ENCODE data around the gene TTC24.
"Not testable (repeated sequence)": the region's sequence is repeated elsewhere in the genome, so short reads cannot be mapped to it uniquely, and the experiment has no call there.

TTC24 gene

GRCh38 chr1:156615946-156616345, 36.4 kb downstream of the TTC24 start:
- FAIRE-seq, result no peak

DNA sequence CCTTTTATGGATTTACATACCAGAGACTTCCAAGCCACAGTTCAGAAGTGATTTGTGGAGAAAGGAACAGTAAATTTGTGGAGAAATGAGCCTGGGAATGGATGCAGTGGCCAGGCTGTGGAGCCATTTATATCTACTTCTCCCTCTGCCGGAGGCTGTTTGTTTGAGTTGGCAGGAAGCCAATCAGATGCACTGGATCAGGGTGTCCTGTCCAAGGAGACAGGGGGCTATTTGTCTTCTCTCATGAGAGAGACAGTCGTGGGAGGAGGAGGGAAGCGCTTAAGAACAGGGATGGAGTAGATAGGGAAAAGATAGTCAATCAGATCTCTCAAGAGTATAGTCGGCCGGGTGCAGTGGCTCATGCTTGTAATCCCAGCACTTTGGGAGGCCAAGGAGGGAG, 36.9 kb downstream of the TTC24 start:
- no peak for FAIRE-seq

- no peak for FAIRE-seq
Observed at GRCh38 chr1:156618853-156619581, 39.5 kb downstream of the TTC24 start, which contains the start of gene HAPLN2. TSS of gene HAPLN2 (plus strand) at chr1:156619415. CDS start at chr1:156623491, 4,076 bp downstream.

- no peak for FAIRE-seq
Observed at GRCh38 chr1:156619582-156619955, 40.0 kb downstream of the TTC24 start.

DNA sequence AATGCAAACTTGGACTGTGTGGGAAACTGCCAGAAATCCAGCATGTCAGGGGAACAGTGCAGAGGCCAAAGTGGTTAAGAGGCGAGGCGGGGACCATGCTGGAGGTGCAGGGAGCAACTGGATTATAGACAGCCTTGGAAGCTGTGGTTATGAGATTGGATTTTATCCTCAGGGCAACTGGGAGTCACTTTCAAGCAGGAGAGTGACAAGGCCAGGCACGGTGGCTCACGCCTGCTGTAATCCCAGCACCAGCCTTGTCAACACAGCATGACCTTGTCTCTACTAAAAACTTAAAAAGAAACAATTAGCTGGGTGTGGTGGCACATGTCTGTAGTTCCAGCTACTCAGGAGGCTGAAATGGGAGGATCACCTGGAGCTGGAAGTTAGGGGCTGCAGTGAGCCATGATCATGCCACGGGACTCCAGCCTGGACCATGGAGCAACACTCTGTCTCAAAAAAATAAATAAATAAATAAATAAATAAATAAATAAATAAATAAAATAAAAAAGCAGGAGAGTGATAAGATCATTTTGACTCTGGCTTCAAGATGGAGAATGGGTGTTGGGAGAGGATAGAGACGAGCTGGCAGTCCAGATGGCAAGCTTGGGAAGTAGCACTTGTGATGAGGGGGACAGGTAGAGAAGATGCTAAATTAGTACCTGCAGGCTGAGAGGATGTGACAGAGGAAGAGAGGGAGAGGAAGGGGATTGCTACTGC, 43.2 kb downstream of the TTC24 start:
- FAIRE-seq, result no peak

DNA sequence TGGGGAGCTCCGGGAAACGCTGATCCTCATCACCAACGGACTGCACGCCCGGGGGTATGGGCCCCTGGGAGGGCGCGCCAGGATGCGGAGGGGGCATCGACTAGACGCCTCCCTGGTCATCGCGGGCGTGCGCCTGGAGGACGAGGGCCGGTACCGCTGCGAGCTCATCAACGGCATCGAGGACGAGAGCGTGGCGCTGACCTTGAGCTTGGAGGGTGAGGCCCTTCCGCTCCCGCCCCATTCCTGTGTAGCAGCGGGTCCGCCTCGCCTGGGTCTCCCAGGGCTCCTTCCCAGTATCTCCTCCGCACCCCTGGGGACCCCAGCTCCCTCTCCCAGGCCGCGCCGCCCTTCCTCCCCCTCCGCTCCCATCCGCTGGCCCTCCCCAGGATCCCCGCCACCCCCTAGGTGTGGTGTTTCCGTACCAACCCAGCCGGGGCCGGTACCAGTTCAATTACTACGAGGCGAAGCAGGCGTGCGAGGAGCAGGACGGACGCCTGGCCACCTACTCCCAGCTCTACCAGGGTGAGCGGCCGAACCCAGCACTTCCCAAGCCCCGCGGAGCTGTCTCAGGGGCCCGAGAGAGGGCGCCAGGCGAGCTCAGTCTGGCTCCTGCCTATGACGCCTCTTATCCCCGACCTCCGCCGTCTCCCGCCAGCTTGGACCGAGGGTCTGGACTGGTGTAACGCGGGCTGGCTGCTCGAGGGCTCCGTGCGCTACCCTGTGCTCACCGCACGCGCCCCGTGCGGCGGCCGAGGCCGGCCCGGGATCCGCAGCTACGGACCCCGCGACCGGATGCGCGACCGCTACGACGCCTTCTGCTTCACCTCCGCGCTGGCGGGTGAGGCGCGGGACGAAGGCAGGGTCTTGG, 44.7 kb downstream of the TTC24 start:
- FAIRE-seq, result no peak

DNA sequence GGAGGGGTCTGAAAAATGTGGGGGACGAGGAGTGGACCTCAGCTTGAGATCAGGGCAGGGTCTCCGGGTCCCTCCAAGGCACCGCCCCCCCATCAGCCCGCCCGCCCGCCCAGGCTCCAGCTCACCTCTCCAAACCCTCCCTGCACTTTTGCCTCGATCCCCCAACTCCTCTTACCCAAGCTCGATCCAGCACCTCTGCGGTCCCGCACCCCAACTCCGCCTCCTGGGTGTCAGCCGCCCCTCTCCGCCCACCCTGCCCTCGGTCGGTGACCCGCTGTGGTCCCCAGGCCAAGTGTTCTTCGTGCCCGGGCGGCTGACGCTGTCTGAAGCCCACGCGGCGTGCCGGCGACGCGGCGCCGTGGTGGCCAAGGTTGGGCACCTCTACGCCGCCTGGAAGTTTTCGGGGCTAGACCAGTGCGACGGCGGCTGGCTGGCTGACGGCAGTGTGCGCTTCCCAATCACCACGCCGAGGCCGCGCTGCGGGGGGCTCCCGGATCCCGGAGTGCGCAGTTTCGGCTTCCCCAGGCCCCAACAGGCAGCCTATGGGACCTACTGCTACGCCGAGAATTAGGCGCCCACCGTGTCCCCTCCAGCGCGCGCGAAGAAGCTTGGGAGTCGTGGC, 45.4 kb downstream of the TTC24 start:
- FAIRE-seq, result no peak

DNA sequence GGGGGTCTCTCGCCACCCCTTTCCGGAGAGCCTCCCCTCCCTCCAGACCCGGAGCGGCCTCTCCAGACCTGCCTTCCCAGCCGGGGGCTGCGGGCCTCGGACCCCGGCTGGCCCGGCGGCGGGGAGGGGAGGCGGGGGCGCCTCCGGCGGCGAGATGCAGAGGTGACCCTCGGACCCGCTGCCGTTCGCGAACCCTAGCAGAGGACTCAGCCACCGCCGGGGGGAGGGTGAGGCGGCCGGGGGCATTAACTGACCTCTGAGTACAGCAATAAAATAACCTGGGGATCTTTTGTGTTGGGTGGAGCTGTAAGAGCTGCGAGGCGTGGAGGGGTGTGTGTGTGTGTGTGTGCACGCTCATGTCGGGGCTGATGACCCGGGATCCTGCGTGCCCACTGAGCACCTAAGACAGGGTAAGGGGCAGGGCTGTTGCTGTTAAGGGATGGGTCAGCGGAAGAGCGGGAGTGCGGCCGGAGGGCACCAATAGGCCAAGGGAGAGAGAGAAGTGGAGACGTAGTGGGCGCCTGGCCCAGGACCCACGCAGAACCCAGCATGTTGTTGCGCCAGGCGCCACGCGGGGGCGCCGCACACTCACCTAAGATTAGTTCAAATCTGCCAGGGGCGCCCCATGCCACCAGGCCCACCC, 46.0 kb downstream of the TTC24 start:
- FAIRE-seq, result no peak

- FAIRE-seq, result no peak
Observed at GRCh38 chr1:156626079-156626438, 46.5 kb downstream of the TTC24 start.

GRCh38 chr1:156627313-156627880, 47.9 kb downstream of the TTC24 start:
- FAIRE-seq, result no peak

- no peak for FAIRE-seq
Observed at GRCh38 chr1:156629823-156630449, 50.4 kb downstream of the TTC24 start.

DNA sequence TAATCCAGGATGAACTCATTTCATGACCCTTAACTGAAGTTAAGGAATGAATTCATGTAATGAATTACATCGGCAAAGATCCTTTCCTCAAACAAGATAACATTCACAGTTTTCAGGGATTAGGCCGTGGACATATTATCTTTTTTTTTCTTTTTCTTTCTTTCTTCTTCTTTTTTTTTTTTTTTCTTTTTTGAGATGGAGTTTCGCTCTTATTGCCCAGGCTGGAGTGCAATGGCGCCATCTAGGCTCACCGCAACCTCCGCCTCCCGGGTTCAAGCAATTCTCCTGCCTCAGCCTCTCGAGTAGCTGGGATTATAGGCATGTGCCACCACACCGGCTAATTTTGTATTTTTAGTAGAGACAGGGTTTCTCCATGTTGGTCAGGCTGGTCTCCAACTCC, 51.6 kb downstream of the TTC24 start:
- FAIRE-seq, result not testable (repeated sequence)

- no peak for FAIRE-seq
Observed at GRCh38 chr1:156632355-156632754, 52.8 kb downstream of the TTC24 start.

Measured in A204.1 (cell line).